Activated T-helper 2 cell treated with anti-CD3 and anti-CD28 coated beads, Interferon-gamma antibody, Interleukin-2, Interleukin-4, amounts not matched to agents 10 μg/mL and 5 μg/mL and 100 μg/mL, durations not matched to agents 14 hours and 24 hours and 36 hours (primary cell): Measurements from ENCODE around the gene SLC26A1. TPM values are rescaled to one million over a fixed set of nuclear protein-coding genes. Genes with fewer than 3 reads are reported as not detected.

ENCODE experiments used
- DNase-seq: peaks from one replicate; pipeline ENCODE4 v3.0.0; 2021; ENCODE audit warnings: low spot score
- H3K27ac Mint-ChIP-seq: one replicate; pipeline ENCODE4 v1.8.0; 2021; ENCODE audit warnings: mixed read lengths
- H3K27me3 Mint-ChIP-seq: one replicate; pipeline ENCODE4 v1.8.0; 2021; ENCODE audit warnings: low read depth, mixed read lengths
- H3K36me3 Mint-ChIP-seq: one replicate; pipeline ENCODE4 v1.8.0; 2021; ENCODE audit warnings: low read depth, mixed read lengths
- H3K4me1 Mint-ChIP-seq: one replicate; pipeline ENCODE4 v1.8.0; 2021; ENCODE audit warnings: low read depth, mixed read lengths
- H3K4me3 Mint-ChIP-seq: one replicate; pipeline ENCODE4 v1.8.0; 2021; ENCODE audit warnings: low read depth, mild to moderate bottlenecking, moderate library complexity, mixed read lengths
- H3K9me3 Mint-ChIP-seq: one replicate; pipeline ENCODE4 v1.8.0; 2021; ENCODE audit warnings: mixed read lengths
- intact Hi-C: fragments of 100-400 bp; cut with micrococcal nuclease; formaldehyde crosslinking; loops from one replicate; pipeline ENCODE4 v1.15.1; 2023
- total RNA-seq: library from RNA; stranded (reverse); gene quantifications from 2 replicates; pipeline ENCODE4 v1.2.3, GENCODE V29; 2022

Gene SLC26A1
- total RNA-seq, 1 donor from 2014 or later: 0.23 TPM

DNA sequence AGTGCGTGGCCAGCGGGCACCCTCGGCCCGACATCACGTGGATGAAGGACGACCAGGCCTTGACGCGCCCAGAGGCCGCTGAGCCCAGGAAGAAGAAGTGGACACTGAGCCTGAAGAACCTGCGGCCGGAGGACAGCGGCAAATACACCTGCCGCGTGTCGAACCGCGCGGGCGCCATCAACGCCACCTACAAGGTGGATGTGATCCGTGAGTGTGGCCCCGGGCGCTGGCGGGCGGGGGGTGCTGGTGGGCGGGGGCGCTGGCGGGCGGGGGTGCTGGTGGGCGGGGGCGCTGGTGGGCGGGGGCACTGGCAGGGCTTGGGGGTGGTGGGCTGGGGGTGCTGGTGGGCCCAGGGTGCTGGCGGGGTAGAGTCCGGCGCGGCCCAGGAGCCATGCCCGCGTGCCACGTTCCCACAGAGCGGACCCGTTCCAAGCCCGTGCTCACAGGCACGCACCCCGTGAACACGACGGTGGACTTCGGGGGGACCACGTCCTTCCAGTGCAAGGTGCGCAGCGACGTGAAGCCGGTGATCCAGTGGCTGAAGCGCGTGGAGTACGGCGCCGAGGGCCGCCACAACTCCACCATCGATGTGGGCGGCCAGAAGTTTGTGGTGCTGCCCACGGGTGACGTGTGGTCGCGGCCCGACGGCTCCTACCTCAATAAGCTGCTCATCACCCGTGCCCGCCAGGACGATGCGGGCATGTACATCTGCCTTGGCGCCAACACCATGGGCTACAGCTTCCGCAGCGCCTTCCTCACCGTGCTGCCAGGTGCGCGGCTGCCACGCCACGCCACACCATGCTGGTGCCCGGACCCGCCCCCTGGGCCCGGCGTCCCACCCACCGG lies 30.9 kb upstream of the SLC26A1 start:
- intact Hi-C loops: no loop called here
- Mint-ChIP-seq H3K9me3 (no peaks in the 10 kb centered on the region), H3K27ac (no peak overlapping the region), H3K27me3 (no peaks in the 10 kb centered on the region), H3K4me1 (peaks cover 4% of the 10 kb centered on the region), H3K4me3 (no peak overlapping the region), H3K36me3 (peaks cover 7% of the 10 kb centered on the region)
- DNase-seq: no peak

DNA sequence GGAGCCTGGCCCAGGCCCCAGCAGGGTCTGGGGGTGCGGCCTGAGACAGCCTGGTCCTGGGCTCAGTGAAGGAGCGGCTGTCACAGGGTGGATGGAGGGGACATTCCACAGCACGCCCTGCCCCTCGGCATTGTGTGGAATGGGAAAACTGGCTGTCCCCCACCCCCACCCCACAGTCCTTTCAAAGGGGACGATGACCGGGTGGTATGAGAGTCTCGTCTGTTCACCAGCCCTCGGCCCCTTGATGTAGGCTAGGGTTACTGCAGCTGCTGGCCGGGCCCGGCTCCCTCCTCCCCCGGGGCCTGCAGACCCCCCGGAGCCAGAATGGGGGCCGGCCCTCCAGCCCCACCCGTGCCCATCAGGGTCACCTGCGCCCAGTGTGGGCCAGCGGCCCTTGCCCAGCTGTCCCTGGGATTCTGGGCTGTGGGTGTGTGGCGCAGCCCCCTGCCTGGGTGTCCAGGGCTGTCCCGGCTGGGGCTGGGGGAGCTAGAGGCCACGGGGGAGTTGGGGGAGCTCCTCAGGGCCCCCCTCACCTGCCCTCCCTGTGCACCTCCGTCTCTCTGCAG lies 30.0 kb upstream of the SLC26A1 start:
- Mint-ChIP-seq H3K9me3 (no peaks in the 10 kb centered on the region), H3K36me3 (peaks cover 7% of the 10 kb centered on the region), H3K27me3 (no peaks in the 10 kb centered on the region), H3K4me1 (peaks cover 4% of the 10 kb centered on the region), H3K27ac (no peak overlapping the region), H3K4me3 (no peak overlapping the region)
- no peak for DNase-seq
- intact Hi-C loops: no loop called here

DNA sequence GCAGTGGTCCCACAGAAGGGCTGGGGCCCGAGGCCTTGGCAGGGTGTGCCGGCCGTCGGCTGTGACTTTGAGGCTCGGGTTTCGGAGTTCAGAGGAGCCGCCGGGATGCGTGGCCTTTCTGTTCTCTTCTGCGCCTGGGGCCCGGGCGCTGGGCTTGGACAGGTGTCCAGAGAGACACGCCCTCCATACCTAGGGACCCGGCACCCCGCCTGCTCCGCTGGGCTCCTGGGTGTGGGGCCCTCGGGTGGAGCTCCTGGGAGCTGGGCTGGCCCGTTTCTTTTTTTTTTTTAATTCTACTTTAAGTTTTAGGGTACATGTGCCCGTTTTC lies 29.5 kb upstream of the SLC26A1 start:
- H3K9me3 Mint-ChIP-seq: no peaks in the 10 kb centered on the region
- intact Hi-C loops: no loop called here
- H3K4me1 Mint-ChIP-seq: peaks cover 4% of the 10 kb centered on the region
- no peak for DNase-seq
- no peak overlapping the region for H3K27ac Mint-ChIP-seq
- no peaks in the 10 kb centered on the region for H3K27me3 Mint-ChIP-seq
- H3K36me3 Mint-ChIP-seq: peaks cover 7% of the 10 kb centered on the region
- H3K4me3 Mint-ChIP-seq: no peak overlapping the region

DNA sequence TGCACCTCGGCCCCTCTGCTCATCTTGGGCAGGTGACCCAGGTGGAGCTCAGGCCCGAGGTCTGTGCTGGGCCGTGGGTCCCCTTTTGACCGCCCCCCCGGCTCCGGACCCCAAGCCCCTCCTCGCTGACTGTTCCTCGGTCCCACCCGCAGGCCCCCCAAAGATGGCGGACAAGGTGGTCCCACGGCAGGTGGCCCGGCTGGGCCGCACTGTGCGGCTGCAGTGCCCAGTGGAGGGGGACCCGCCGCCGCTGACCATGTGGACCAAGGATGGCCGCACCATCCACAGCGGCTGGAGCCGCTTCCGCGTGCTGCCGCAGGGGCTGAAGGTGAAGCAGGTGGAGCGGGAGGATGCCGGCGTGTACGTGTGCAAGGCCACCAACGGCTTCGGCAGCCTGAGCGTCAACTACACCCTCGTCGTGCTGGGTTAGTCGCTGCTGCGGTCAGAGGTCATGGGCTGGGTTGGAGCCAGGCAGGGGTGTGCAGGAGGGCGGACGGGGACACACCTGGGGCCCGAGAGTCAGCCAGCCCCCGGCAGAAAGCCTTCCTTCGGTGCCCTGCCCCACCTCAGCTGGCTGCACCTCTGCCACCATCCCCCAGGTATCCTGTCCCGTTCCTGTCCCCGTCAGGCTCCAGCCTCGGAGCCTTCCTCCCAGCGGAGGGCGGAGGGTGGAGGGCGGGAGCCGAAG lies 29.0 kb upstream of the SLC26A1 start:
- DNase-seq: no peak
- H3K9me3 Mint-ChIP-seq: no peaks in the 10 kb centered on the region
- no peaks in the 10 kb centered on the region for H3K27me3 Mint-ChIP-seq
- no peak overlapping the region for H3K4me3 Mint-ChIP-seq
- peaks cover 7% of the 10 kb centered on the region for H3K36me3 Mint-ChIP-seq
- H3K27ac Mint-ChIP-seq: no peak overlapping the region
- intact Hi-C loops: no loop called here
- peaks cover 4% of the 10 kb centered on the region for H3K4me1 Mint-ChIP-seq

DNA sequence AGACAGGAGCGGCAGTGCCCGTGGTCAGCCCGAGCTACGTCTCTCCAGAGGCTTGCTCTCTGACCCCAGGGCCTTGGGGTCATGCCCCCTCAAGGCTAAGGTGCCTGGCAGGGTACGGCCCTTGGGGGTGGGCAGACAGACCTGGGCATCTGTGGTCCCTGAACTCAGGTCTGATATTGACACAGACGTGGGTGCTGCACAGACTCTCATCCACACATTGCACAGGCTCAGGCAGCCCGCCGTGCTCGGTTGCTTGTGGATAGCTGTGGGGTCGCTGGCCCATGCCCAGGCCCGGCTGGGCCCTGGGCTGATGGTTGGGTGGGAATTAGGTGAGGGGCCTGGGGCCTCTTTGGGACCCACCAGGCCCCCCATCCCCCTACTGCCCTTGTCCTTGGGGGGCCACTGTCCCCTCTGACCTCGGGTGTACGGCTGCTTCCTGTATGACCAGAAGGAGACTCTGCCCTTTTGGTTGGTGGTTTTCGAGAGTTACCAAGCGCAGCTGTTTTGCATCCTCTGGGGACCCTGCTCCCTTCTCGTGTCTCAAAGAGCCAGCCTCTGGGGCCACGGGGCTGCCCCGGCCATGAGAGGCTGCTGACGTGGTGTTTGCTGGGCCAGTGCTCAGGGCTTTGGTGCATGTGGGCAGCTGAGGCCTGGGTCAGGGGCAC lies 28.3 kb upstream of the SLC26A1 start:
- no peak overlapping the region for H3K27ac Mint-ChIP-seq
- H3K36me3 Mint-ChIP-seq: peaks cover 7% of the 10 kb centered on the region
- no peak overlapping the region for H3K4me3 Mint-ChIP-seq
- no peaks in the 10 kb centered on the region for H3K9me3 Mint-ChIP-seq
- H3K4me1 Mint-ChIP-seq: peaks cover 4% of the 10 kb centered on the region
- no peak for DNase-seq
- intact Hi-C loops: no loop called here
- no peaks in the 10 kb centered on the region for H3K27me3 Mint-ChIP-seq

DNA sequence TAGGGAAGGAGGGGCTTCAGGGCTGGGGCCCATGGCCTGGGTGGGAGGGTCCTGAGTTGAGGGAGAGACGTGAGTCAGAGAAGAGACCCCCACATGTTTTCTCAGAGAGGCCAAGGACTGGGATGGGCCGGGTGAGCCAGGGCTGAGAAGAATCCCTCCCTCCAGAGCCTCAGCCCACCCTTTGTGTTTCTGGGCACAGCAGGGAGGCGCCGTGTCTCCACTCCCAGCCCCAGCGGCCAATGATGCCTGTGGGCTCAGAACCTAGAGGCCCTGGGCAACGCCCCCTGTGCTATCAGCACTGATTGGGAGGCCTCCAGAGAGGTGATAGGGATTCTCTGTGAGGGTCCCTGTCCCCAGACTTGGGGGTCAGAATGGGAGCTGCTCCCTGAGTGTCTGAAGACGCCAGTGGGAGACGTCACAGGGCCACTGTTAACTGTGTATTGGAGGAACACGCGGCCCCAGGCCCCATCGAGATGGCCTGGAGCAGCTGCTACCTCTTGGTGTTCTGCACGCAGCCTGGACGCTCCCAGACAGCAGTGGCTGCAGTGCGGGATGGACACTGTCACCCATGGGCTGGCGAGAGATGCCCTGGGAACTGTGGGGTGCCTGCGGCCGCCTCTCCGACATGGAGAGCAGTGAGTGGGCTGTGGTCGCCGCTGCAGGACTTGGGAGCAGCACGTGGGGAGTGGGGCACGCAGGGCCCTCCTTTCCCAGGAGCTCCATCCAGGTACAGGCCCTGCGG lies 26.7 kb upstream of the SLC26A1 start:
- Mint-ChIP-seq H3K9me3 (no peaks in the 10 kb centered on the region), H3K27ac (no peak overlapping the region), H3K36me3 (no peaks in the 10 kb centered on the region), H3K4me3 (no peak overlapping the region), H3K4me1 (no peaks in the 10 kb centered on the region), H3K27me3 (no peaks in the 10 kb centered on the region)
- no peak for DNase-seq
- intact Hi-C loops: no loop called here

DNA sequence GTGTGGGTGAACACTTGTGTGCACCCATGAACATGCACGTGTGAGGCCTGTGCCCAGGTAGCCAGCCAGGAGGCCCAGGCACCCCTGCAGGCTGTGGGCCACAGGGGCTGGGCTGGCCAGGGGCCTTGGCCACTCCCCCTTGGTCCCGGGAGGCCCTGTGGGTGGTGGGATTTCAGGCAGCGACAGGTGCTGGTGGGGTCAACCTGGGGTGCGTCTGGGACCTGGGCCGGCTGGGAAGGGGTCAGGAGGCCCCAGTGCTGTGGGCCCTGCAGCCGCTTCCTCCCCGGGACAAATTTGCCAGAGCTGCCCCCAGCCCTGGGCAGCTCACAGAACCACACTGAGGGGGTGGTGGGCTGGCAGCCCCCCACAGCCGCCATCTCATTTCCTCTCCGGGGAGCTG lies 26.1 kb upstream of the SLC26A1 start:
- no peaks in the 10 kb centered on the region for H3K9me3 Mint-ChIP-seq
- H3K4me3 Mint-ChIP-seq: no peak overlapping the region
- no peak for DNase-seq
- no peaks in the 10 kb centered on the region for H3K27me3 Mint-ChIP-seq
- intact Hi-C loops: no loop called here
- H3K4me1 Mint-ChIP-seq: no peaks in the 10 kb centered on the region
- H3K27ac Mint-ChIP-seq: no peak overlapping the region
- H3K36me3 Mint-ChIP-seq: no peaks in the 10 kb centered on the region

DNA sequence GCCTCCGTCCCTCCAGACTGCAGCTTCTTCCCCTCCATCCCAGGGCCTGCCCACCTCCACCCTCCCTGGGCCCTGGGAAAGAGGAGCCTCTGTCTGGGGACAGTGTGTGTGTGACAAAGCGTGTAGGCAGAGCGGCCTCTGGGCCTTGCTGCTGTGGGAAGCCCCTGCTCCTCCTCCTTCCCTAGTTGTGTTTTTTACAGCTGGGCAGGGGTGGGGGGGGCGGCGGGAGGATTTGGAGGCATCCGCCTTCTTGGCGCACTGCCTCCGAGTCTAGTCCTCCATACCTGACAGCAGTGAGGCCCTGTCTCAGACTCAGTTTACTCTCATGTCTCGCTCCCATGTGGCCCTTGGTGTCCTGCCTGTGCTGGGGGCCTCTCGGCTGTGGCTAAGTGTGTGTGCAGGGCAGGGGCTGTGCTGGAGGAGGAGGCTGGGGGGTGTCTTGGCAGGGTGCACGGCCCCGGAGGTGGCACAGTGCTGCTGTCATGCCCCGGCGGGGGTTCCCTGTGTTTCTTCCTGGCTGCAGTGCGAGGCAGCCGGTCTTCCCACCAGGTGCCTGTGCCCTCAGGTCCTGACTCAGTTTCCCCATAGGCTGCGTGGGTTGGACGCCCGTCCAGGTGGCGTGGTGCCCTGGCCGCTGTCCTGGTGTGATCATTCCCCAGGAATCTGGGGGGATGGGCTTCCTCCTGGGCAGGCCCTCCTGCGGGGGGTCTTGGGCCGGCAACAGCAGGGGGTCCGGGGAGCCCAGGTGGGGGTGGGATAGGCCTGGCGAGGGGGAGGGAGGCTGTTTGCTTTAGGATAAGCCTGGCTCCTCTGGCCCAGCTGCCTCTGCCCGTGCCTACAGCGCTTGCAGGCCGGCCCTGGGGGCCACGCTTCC lies 25.2 kb upstream of the SLC26A1 start:
- Mint-ChIP-seq H3K36me3 (no peaks in the 10 kb centered on the region), H3K4me1 (peaks cover 3% of the 10 kb centered on the region), H3K4me3 (no peak overlapping the region), H3K9me3 (no peaks in the 10 kb centered on the region), H3K27ac (no peak overlapping the region), H3K27me3 (no peaks in the 10 kb centered on the region)
- DNase-seq: no peak
- intact Hi-C loops: no loop called here

DNA sequence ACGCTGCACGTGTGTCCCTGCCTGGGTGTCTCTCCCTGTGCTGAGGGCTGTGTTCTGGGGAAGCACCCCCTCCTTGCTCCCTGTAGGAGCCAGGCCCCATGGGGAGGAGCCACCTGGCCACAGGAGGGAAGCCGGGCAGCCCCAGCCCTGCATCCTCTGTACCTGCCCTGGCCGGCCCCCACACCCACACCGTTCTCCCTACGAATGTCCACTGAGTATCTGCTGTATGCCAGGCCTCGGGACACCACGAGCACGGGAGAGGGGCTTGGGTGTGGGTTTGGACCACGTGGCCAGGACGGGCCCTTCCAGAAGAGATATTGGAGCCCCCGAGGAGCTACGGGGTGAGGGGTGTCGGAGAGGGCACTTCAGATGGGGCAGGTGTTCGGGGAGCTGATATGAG lies 24.5 kb upstream of the SLC26A1 start:
- Mint-ChIP-seq H3K4me1 (peaks cover 3% of the 10 kb centered on the region), H3K36me3 (no peaks in the 10 kb centered on the region), H3K27ac (no peak overlapping the region), H3K27me3 (no peaks in the 10 kb centered on the region), H3K9me3 (no peaks in the 10 kb centered on the region), H3K4me3 (no peak overlapping the region)
- intact Hi-C loops: no loop called here
- no peak for DNase-seq

DNA sequence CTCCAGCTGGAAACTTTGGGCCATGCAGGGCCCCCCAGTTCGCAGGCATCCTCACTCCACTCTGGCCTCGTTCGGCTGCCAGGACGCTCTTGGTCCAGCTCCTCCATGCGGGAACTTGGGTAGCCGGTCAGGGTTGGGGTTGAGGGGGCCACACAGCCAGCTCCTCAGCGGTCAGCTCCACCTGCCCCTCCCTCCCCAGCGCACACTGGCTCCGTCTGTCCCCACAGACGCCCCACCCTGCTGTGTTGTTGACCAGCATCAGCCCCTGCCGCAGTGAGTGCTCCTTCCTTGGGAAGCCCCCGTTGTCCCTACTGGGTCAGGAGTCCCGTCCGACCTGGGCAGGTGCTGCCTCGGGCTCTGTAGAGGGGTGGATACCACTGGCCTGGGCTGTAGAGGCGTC lies 24.0 kb upstream of the SLC26A1 start:
- H3K9me3 Mint-ChIP-seq: no peaks in the 10 kb centered on the region
- DNase-seq: no peak
- peaks cover 3% of the 10 kb centered on the region for H3K4me1 Mint-ChIP-seq
- H3K4me3 Mint-ChIP-seq: no peak overlapping the region
- H3K27ac Mint-ChIP-seq: no peak overlapping the region
- no peaks in the 10 kb centered on the region for H3K36me3 Mint-ChIP-seq
- no peaks in the 10 kb centered on the region for H3K27me3 Mint-ChIP-seq
- intact Hi-C loops: no loop called here

DNA sequence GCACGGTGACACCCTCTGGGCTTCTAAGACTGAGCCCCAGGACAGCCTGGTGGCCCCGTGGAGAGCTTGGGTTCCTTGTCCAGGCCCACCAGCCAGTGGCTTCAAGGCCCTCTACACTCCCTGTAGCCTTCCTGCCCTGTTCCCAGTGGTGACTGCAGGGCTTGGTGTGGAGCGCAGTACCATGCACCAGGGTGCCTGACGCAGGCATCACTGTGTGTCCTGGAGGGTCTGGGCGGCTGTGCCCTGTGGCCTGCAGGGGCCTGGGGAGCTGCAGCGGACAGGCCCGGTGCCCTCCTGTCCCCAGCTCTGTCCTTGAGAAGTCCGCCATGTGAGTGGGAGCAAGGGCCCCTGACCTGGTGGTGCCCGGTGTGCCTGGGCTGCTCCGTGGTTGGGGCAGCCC lies 22.5 kb upstream of the SLC26A1 start:
- no peak for DNase-seq
- H3K4me1 Mint-ChIP-seq: peaks cover 3% of the 10 kb centered on the region
- H3K36me3 Mint-ChIP-seq: no peaks in the 10 kb centered on the region
- H3K9me3 Mint-ChIP-seq: no peaks in the 10 kb centered on the region
- no peak overlapping the region for H3K4me3 Mint-ChIP-seq
- no peaks in the 10 kb centered on the region for H3K27me3 Mint-ChIP-seq
- no peak overlapping the region for H3K27ac Mint-ChIP-seq
- intact Hi-C loops: no loop called here

DNA sequence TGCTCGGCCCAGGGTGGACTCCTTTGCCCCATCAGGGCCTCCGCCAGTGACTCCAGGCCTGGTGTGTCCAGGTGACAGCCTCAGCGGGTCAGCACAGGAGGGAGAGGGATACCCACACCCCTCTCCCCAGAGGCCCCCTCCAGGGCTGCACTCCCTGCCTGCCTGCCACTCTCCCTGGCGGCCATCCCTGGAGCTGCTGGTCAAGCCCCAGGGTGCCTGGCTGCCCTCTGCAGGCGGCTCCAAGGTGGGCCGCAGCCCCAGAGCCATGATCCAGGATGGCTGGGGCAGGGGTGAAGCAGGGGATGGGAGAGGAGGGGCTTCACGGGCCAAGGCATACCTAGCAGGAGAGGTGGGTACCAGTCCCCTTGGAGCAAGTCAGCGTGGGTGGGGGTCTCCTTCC lies 22.0 kb upstream of the SLC26A1 start:
- H3K4me3 Mint-ChIP-seq: no peak overlapping the region
- no peak for DNase-seq
- H3K4me1 Mint-ChIP-seq: peaks cover 7% of the 10 kb centered on the region
- no peaks in the 10 kb centered on the region for H3K27me3 Mint-ChIP-seq
- no peaks in the 10 kb centered on the region for H3K9me3 Mint-ChIP-seq
- H3K27ac Mint-ChIP-seq: no peak overlapping the region
- H3K36me3 Mint-ChIP-seq: no peaks in the 10 kb centered on the region
- intact Hi-C loops: no loop called here
